Aorta (tissue), 5 donors: Measurements from ENCODE around the gene UIMC1. TPM values are rescaled to one million over a fixed set of nuclear protein-coding genes. Genes with fewer than 3 reads are reported as not detected.

Experiments
- ATAC-seq: fragments of 200-7000 bp; cut with Tn5 transposase; one replicate; pipeline ENCODE4 v1.9.1; 2022; ENCODE audit warnings: moderate library complexity; ENCODE audit not compliant: low FRiP score
- DNase-seq, 2 donors: peaks; one replicate each; pipeline ENCODE4 v3.0.0-alpha.2; 2020
- H3K27ac ChIP-seq, 2 donors: one replicate each; pipeline ENCODE4 v1.5.1; 2013; ENCODE audit warnings: low read length in 2 of 2, mild to moderate bottlenecking in 2 of 2, moderate library complexity in 2 of 2, control low read depth in 1 of 2, inconsistent platforms in 1 of 2, low read depth in 1 of 2
- H3K27me3 ChIP-seq, 2 donors: one replicate each; pipeline ENCODE4 v1.6.1; 2013; ENCODE audit warnings: control low read depth in 1 of 2, low read length in 1 of 2, mild to moderate bottlenecking in 1 of 2, moderate library complexity in 1 of 2; ENCODE audit not compliant: insufficient read depth in 2 of 2, control insufficient read depth in 1 of 2
- H3K36me3 ChIP-seq, 2 donors: one replicate each; pipeline ENCODE4 v1.6.1; 2013; ENCODE audit warnings: control low read depth in 1 of 2, low read length in 1 of 2, mild to moderate bottlenecking in 1 of 2; ENCODE audit not compliant: insufficient read depth in 2 of 2, control insufficient read depth in 1 of 2
- H3K4me1 ChIP-seq, 2 donors: one replicate each; pipeline ENCODE4 v1.6.1; 2013; ENCODE audit warnings: low read length in 2 of 2, control low read depth in 1 of 2, mild to moderate bottlenecking in 1 of 2, moderate library complexity in 1 of 2; ENCODE audit not compliant: insufficient read depth in 2 of 2, control insufficient read depth in 1 of 2
- H3K4me3 ChIP-seq, 2 donors: one replicate each; pipeline ENCODE4 v1.5.1; 2013; ENCODE audit warnings: low read length in 2 of 2, control low read depth in 1 of 2, mild to moderate bottlenecking in 1 of 2
- H3K9me3 ChIP-seq: one replicate; pipeline ENCODE4 v1.6.1; 2013; ENCODE audit warnings: mild to moderate bottlenecking, low read length; ENCODE audit not compliant: control insufficient read depth
- WGBS, 2 donors: extraction: QIAGEN DNeasy Blood & Tissue Kit; methylation state at CpG; one replicate each; pipeline ENCODE4 v1.1.7; 2013; 5-methylcytosine and 5-hydroxymethylcytosine counted together
- intact Hi-C, 2 donors: fragments of 100-400 bp; cut with DNase I; formaldehyde crosslinking; loops; one replicate each; pipeline versions ENCODE4 v1.14.2 to v1.15.0; 2022
- polyA plus RNA-seq, 2 donors: library from polyadenylated mRNA; stranded (reverse); fragments of 200-250 nt; gene quantifications; one replicate each; pipeline ENCODE4 v1.2.3, GENCODE V29; 2013
- total RNA-seq, 2 donors: library from RNA; stranded (reverse); fragmentation: NEBNext Ultra II Directional; extraction: Animal tissue kit (Norgen Biotek cat#: 25700); gene quantifications; one replicate each; pipeline ENCODE4 v1.2.1, GENCODE V29; 2021
- donor health status: healthy with polysubstance abuse.
- donor health status: Bipolar disorder and iron deficiency.
- donor health status: DM: no; HTN: no; CAD: no.
- donor health status: DM: no; HTN: no; CAD: no.
- donor health status: DM: yes; HTN: yes; CAD: no.

Gene UIMC1
- total and polyA plus RNA-seq, 4 donors: 26.3 to 54.8 (median 44.5) TPM

DNA sequence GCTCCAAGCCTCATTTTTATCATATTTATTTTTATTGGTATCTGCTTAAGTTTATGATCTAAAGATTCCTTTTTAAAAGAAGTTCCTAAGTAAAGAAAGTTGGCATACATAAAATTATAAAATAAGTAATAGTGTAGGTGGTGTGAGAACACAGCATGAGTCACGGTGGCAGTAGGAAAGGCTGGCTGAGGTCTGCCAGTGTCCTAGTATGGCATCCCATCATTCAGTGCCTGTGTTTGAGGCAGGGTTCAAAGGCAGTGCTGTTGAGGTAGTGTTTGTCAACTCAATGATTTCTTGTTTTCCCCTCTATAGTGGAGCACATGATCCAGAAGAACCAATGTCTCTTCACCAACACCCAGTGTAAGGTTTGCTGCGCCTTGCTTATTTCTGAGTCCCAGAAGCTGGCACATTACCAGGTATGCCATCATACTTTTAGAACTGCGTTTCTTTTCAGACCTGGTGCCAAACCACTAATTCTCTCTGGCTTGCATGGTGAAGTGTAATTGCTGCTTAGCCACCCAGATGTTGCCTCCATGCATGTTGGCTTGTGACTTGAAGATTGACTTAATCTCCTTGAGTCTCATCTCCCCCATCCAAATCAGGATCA lies 34.3 kb upstream of the UIMC1 start:
- Histone ChIP-seq H3K36me3 (peaks cover 0 to 2% of the 10 kb centered on the region in 2 donors), H3K27ac (peak overlapping the region in 1 of 2 donors; percentile 26), H3K4me3 (no peak overlapping the region), H3K9me3 (no peaks in the 10 kb centered on the region), H3K27me3 (no peaks in the 10 kb centered on the region), H3K4me1 (peaks cover 2 to 4% of the 10 kb centered on the region in 2 donors)
- no peak for DNase-seq
- peak; percentile 15 for ATAC-seq
- 7 to 11% methylated on average over 3 of the region's 3 CpGs for WGBS, 2 donors
- intact Hi-C loops: no loop called here

DNA sequence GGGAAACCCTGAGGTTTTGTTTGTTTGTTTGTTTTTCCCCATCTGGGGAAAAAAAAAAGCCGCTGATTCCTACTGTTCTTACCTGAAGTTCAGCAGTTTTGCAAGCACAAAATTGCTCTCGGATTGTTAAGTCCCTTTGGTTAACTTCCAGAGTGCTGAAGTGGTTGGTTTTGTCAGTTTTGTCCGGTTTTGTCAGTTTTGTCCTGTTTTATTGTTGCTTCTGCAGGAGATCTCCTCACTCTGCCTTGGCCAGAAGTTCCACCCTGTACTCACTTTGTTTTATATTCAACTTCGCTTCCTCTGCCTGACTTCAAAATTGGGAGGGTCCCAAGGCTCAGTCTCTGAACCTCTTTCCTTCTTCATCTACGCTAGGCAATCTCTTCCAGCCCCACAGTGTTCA lies 30.3 kb upstream of the UIMC1 start:
- Histone ChIP-seq H3K4me3 (no peak overlapping the region), H3K4me1 (peaks cover 2 to 4% of the 10 kb centered on the region in 2 donors), H3K27ac (no peak overlapping the region), H3K27me3 (no peaks in the 10 kb centered on the region), H3K9me3 (no peaks in the 10 kb centered on the region), H3K36me3 (peaks cover 0 to 4% of the 10 kb centered on the region in 2 donors)
- no peak for ATAC-seq
- intact Hi-C loops: no loop called here
- 93 to 94% methylated on average over 5 of the region's 5 CpGs for WGBS, 2 donors
- DNase-seq: no peak

DNA sequence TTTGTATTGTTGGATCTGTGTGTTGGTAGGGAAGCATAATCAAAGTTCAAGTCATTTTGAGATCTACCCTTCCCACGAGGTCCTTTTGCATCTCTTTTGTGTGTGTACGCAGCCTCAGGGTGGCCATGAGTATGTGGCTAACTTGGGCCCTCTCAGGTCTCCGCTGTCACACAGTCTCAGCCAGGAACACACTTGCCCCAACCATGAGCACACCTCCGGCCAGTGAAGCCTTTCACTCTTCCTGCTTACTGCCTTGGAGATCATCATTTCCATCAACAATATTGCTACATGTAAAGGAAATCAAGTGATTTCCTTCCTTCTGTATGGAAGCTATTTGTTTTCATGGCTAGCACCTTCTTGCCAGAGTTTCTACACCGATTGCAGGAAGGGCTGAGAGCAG lies 29.9 kb upstream of the UIMC1 start:
- Histone ChIP-seq H3K4me1 (peaks cover 2 to 4% of the 10 kb centered on the region in 2 donors), H3K36me3 (peaks cover 0 to 4% of the 10 kb centered on the region in 2 donors), H3K4me3 (no peak overlapping the region), H3K27ac (no peak overlapping the region), H3K27me3 (no peaks in the 10 kb centered on the region), H3K9me3 (no peaks in the 10 kb centered on the region)
- 75 to 83% methylated on average over 5 of the region's 5 CpGs for WGBS, 2 donors
- no peak for ATAC-seq
- intact Hi-C loops: no loop called here
- no peak for DNase-seq

DNA sequence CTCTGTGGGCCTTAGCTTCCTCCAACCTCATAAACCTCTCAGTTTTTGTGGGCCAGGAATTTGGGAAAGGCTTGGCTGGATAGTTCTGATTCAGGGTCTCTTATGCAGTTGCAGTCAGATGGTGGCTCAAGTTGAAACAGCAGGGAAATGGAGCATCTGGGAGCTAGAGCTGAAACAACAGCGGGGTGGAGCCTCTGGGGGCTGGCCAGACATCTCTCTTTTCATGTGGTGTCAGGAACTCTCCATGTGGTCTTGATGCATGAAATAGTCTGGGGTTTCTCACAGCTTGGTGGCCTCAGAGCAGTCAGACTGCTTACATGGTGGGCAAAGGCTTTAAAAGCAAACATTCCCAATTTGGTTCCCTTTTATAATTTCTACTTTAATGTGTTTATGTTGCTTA lies 29.4 kb upstream of the UIMC1 start:
- 67 to 68% methylated on average over 1 of the region's 1 CpG for WGBS, 2 donors
- no peak overlapping the region for H3K4me3 ChIP-seq

DNA sequence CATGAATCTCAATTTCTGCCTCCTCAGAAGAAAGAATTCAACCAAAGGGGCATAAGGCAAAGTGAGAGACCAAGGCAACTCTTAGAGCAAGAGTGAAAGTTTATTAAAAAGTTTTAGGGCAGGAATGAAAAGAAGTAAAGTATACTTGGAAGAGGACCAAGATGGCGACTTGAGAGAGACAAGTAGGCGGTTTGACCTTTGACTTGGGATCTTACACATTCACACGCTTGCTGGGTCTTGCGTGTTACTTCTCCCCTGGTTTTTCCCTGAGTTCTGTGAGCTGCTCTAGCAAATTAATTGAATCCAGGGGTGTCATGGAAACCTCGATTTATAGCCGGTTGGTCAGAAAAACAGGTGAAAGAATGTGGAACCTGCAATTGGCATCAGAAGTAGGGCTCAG lies 22.9 kb upstream of the UIMC1 start:
- WGBS, 2 donors: 96 to 97% methylated on average over 6 of the region's 6 CpGs
- H3K9me3 ChIP-seq: no peaks in the 10 kb centered on the region
- peaks cover 0 to 1% of the 10 kb centered on the region in 2 donors for H3K4me1 ChIP-seq
- ATAC-seq: no peak
- intact Hi-C loops: no loop called here
- H3K27ac ChIP-seq: no peak overlapping the region
- H3K4me3 ChIP-seq: no peak overlapping the region
- no peak for DNase-seq
- no peaks in the 10 kb centered on the region for H3K27me3 ChIP-seq
- peaks cover 0 to 1% of the 10 kb centered on the region in 2 donors for H3K36me3 ChIP-seq

More for the DNA sequence above, 29.4 kb upstream of the UIMC1 start:
- no peaks in the 10 kb centered on the region for H3K4me1 ChIP-seq
- DNase-seq (no peak), ATAC-seq (no peak)
- no peaks in the 10 kb centered on the region for H3K9me3 ChIP-seq
- H3K36me3 ChIP-seq: peaks cover 0 to 4% of the 10 kb centered on the region in 2 donors
- H3K27ac ChIP-seq: no peak overlapping the region
- intact Hi-C loops: no loop called here
- H3K27me3 ChIP-seq: no peaks in the 10 kb centered on the region

DNA sequence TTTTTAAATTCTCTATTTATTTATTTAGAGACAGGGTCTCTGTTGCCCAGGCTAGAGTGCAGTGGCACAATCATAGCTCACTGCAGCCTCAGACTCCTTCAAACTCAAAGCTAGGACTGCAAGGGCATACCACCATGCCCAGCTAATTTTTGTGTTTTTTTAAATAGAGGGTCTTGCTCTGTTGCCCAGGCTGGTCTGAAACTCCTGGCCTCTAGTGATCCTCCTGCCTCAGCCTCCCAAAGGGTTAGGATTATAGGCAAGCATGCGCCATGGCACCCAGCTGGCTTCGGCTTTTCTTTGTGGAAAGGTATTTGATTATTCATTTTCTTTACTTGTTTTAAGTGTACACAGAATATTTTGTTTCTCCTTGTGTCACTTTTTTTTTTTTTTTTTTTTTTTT lies 21.1 kb upstream of the UIMC1 start:
- DNase-seq (no peak), ATAC-seq (no peak)
- Histone ChIP-seq H3K4me1 (peaks cover 0 to 1% of the 10 kb centered on the region in 2 donors), H3K27ac (no peak overlapping the region), H3K36me3 (no peaks in the 10 kb centered on the region), H3K27me3 (no peaks in the 10 kb centered on the region), H3K9me3 (no peaks in the 10 kb centered on the region), H3K4me3 (no peak overlapping the region)
- intact Hi-C loops: no loop called here
- 96 to 97% methylated on average over 2 of the region's 2 CpGs for WGBS, 2 donors

DNA sequence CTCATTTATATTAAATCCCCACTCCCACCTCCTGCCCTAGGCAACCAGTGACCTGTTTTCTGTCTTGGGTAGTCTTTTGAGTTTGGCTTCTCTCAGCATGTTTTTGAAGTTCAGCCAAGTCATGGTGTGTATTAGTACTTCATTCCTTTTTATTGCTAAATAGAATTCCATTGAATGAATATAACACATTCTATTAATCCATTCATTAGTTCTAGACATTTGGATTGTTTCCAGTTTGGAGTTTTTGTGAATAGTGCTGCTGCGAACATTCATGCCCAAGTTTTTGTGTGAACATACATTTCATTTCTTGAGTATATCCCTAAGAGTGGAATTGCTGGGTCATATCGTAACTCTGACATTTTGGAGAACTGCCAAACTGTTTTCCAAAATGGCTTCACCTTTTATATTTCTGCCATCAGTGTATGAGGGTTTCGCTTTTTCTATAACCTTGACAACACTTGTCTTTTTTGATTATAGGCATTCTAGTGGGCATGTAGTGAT lies 18.6 kb upstream of the UIMC1 start:
- Histone ChIP-seq H3K9me3 (no peaks in the 10 kb centered on the region), H3K27me3 (no peaks in the 10 kb centered on the region), H3K4me1 (peaks cover 0 to 1% of the 10 kb centered on the region in 2 donors), H3K4me3 (no peak overlapping the region), H3K27ac (no peak overlapping the region), H3K36me3 (no peaks in the 10 kb centered on the region)
- no peak for ATAC-seq
- WGBS, 2 donors: 72 to 78% methylated on average over 3 of the region's 3 CpGs
- DNase-seq: no peak
- intact Hi-C loops: no loop called here

DNA sequence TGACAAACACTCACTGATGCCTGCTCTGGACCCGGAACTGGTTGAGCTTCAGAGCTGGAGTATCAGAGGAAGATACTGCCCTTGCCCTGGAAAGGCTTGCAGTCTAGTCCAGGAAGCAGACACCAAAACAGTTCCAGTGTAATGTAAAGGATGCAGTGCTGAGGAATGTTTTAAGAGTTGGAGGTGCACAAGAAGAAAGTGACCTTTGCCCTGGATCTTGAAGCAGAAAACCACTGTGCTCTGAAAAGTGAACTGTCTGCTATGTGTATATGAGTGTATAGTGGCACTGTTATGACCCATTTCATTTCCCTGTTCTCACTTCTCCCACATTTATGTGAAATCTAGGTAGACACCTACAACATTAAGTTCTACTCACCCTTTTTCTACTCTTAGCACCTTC lies 18.0 kb upstream of the UIMC1 start:
- WGBS, 2 donors: 96% methylated on average over 1 of the region's 1 CpG
- Histone ChIP-seq H3K4me1 (peaks cover 0 to 1% of the 10 kb centered on the region in 2 donors), H3K27ac (no peak overlapping the region)

DNA sequence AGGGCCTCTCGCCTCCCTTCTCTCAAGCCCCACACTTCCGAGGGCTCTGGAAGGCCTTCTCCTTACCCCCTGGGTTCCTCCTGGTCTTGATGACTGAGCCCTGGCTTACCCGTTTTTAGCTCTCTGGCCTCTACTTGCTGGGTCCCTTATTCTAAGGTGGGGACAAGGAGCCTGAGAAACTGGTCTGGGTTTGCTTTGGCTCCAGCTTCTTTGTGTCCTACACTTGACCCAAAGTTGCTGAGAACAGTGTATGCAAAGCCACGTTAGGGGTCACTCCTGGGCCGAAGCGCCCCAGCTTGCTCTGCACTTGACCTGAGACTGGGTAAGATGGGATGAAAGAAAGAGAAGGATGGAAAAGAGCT lies 16.7 kb upstream of the UIMC1 start:
- Histone ChIP-seq H3K4me1 (peaks cover 0 to 1% of the 10 kb centered on the region in 2 donors), H3K9me3 (no peaks in the 10 kb centered on the region), H3K27me3 (no peaks in the 10 kb centered on the region), H3K4me3 (peak overlapping the region; percentile 78 to 80), H3K27ac (peak overlapping the region; percentile 48 to 53), H3K36me3 (no peaks in the 10 kb centered on the region)
- ATAC-seq: peak; percentile 3
- WGBS, 2 donors: 9 to 12% methylated on average over 6 of the region's 6 CpGs
- DNase-seq: no peak
- intact Hi-C loops: loop anchor here (2.0 kb wide), 1 partner anchor 16 kb away; the partner anchor contains the start of gene UIMC1 (in 2 of the 2)

More for the DNA sequence above, 18.0 kb upstream of the UIMC1 start:
- no peaks in the 10 kb centered on the region for H3K27me3 ChIP-seq
- intact Hi-C loops: no loop called here
- ATAC-seq (no peak), DNase-seq (no peak)
- H3K4me3 ChIP-seq: no peak overlapping the region
- no peaks in the 10 kb centered on the region for H3K36me3 ChIP-seq
- H3K9me3 ChIP-seq: no peaks in the 10 kb centered on the region
